ENCODE data around the gene GZF1. TPM values are rescaled to one million over a fixed set of nuclear protein-coding genes. Genes with fewer than 3 reads are reported as not detected.

GZF1 gene
- total and polyA plus RNA-seq, 4 donors, result 5.3 to 17.8 (median 14.6) TPM

DNA sequence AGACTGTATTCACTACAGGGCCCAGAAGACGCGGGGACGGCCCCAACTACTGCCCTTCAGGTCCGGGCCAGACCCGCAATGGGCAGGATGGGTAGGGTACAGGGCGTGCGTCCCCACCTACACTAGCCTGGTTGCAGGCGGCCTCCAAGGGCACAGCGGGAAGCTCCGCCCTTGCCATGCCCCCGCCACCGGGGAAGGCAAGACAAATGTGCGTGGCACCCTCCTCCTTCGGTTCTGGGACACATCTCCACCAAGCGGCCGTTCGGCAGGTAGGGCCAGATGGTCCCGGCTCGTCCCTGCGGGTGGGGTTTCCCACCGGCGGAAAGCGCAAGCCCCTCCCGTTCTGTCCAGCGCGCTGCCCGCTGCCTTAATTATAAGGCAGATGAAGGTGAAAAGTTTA, 5.8 kb upstream of the GZF1 start:
- H3K36me3 ChIP-seq (ENCODE audit: control insufficient read depth in 4 of 4, insufficient read depth in 4 of 4, low read length in 4 of 4), result peaks cover 0 to 19% (median 7%) of the 10 kb centered on the region in 4 donors
- no peak overlapping the region for H3K27ac ChIP-seq (ENCODE audit: low read depth in 1 of 2, low read length in 1 of 2)
- 85 to 86% methylated on average over 27 of the region's 27 CpGs for WGBS, 2 donors
- H3K27me3 ChIP-seq (ENCODE audit: control insufficient read depth in 3 of 3, insufficient read depth in 3 of 3, low read length in 2 of 3), result no peaks in the 10 kb centered on the region
- ATAC-seq (ENCODE audit: insufficient read depth, low FRiP score), result no peak
- TF ChIP-seq, protein P1, sequence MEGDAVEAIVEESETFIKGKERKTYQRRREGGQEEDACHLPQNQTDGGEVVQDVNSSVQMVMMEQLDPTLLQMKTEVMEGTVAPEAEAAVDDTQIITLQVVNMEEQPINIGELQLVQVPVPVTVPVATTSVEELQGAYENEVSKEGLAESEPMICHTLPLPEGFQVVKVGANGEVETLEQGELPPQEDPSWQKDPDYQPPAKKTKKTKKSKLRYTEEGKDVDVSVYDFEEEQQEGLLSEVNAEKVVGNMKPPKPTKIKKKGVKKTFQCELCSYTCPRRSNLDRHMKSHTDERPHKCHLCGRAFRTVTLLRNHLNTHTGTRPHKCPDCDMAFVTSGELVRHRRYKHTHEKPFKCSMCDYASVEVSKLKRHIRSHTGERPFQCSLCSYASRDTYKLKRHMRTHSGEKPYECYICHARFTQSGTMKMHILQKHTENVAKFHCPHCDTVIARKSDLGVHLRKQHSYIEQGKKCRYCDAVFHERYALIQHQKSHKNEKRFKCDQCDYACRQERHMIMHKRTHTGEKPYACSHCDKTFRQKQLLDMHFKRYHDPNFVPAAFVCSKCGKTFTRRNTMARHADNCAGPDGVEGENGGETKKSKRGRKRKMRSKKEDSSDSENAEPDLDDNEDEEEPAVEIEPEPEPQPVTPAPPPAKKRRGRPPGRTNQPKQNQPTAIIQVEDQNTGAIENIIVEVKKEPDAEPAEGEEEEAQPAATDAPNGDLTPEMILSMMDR (IDR thresholded peaks at IDR 0.05; ENCODE audit: control extremely low read depth, extremely low read depth), result no peak
- no peak overlapping the region for H3K9ac ChIP-seq (ENCODE audit: insufficient read depth in 1 of 2, low read length in 2 of 2)
- peaks cover 0 to 38% (median 10%) of the 10 kb centered on the region in 5 donors for H3K4me1 ChIP-seq (ENCODE audit: control insufficient read depth in 5 of 5, insufficient read depth in 5 of 5, low read length in 5 of 5)
- no peak overlapping the region for H3K4me3 ChIP-seq
- no peaks in the 10 kb centered on the region for H3K9me3 ChIP-seq (ENCODE audit: control insufficient read depth in 4 of 4, insufficient read depth in 3 of 4, low read length in 3 of 4)
- DNase-seq, result no peak

DNA sequence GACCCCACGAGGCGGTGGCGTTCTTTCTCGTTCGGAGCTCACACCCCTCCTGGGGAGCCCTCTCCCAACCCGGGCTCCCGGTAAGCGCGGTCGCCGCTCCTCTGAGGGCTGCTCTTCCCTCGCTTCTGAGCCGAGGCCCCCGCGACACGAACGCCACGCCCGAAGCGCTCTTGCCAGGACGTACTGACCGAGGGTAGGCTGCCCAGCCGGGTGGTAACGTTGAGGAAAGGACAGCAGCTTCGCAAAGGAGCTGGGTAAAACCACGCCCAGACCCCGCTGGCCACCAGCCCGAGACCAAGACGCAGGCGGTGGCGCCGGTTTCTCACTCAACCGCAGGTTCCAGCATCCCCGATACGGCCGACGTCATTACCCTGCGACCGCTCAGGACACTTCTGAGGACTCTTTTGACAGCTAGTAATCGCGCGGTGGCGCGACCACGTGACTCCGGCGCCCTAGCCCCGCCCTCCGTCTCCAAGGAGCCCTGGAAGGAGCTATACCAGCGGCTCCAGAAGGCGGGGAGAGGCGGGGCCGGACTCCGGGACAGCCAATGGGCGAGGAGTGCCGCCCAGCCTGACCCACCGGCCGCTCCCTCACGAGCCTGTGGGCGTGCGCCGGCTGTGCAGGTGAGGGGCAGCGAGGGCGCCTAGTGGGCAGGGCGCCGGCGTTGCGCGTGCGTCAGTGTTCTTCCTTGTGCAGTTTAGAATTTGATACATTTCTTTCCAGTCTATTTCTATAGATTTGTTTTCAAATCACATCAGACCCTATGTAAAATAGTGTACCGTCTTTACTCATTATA, 4.0 kb upstream of the GZF1 start:
- DNase-seq (peak; percentile 98 to 99 (median 99)), ATAC-seq (ENCODE audit: insufficient read depth, low FRiP score) (peak; percentile 85)
- no peaks in the 10 kb centered on the region for H3K9me3 ChIP-seq (ENCODE audit: control insufficient read depth in 4 of 4, insufficient read depth in 3 of 4, low read length in 3 of 4)
- H3K27ac ChIP-seq (ENCODE audit: low read depth in 1 of 2, low read length in 1 of 2), result peak overlapping the region; percentile 97 to 99
- H3K9ac ChIP-seq (ENCODE audit: insufficient read depth in 1 of 2, low read length in 2 of 2), result peak overlapping the region; percentile 69 to 76
- peaks cover 0 to 19% (median 7%) of the 10 kb centered on the region in 4 donors for H3K36me3 ChIP-seq (ENCODE audit: control insufficient read depth in 4 of 4, insufficient read depth in 4 of 4, low read length in 4 of 4)
- H3K4me3 ChIP-seq, result peak overlapping the region; percentile 65
- TF ChIP-seq, protein P1 (IDR thresholded peaks at IDR 0.05; ENCODE audit: control extremely low read depth, extremely low read depth), result no peak
- WGBS, 2 donors, result 0% methylated on average over 71 of the region's 71 CpGs
- H3K4me1 ChIP-seq (ENCODE audit: control insufficient read depth in 5 of 5, insufficient read depth in 5 of 5, low read length in 5 of 5), result peaks cover 3 to 35% (median 6%) of the 10 kb centered on the region in 5 donors
- no peaks in the 10 kb centered on the region for H3K27me3 ChIP-seq (ENCODE audit: control insufficient read depth in 3 of 3, insufficient read depth in 3 of 3, low read length in 2 of 3)

DNA sequence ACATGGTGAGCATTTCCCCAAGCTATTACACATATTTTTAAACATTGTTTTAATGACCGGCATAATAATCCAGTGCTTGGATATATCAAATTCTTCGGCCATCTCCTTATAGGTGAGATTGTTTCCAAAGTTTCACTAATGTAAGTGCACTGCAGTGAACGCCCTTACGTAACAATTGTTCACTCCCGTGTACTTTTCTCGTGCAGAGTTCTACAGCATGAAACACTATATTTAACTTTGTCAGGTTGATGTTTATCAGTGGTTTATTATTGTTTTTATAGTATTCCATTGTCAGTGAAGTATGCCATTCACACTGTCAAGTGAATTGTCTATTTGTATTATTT, 3.4 kb upstream of the GZF1 start:
- ATAC-seq (ENCODE audit: insufficient read depth, low FRiP score) (no peak), DNase-seq (no peak)
- WGBS, 2 donors, result 27 to 28% methylated on average over 6 of the region's 6 CpGs
- Histone ChIP-seq H3K36me3 (ENCODE audit: control insufficient read depth in 4 of 4, insufficient read depth in 4 of 4, low read length in 4 of 4) (peaks cover 0 to 19% (median 7%) of the 10 kb centered on the region in 4 donors), H3K9ac (ENCODE audit: insufficient read depth in 1 of 2, low read length in 2 of 2) (peak overlapping the region in 1 of 2 donors; percentile 56), H3K4me1 (ENCODE audit: control insufficient read depth in 5 of 5, insufficient read depth in 5 of 5, low read length in 5 of 5) (peaks cover 8 to 40% (median 12%) of the 10 kb centered on the region in 5 donors), H3K4me3 (no peak overlapping the region), H3K27me3 (ENCODE audit: control insufficient read depth in 3 of 3, insufficient read depth in 3 of 3, low read length in 2 of 3) (no peaks in the 10 kb centered on the region), H3K27ac (ENCODE audit: low read depth in 1 of 2, low read length in 1 of 2) (peak overlapping the region in 1 of 2 donors; percentile 59), H3K9me3 (ENCODE audit: control insufficient read depth in 4 of 4, insufficient read depth in 3 of 4, low read length in 3 of 4) (no peaks in the 10 kb centered on the region)
- TF ChIP-seq, protein P1 (IDR thresholded peaks at IDR 0.05; ENCODE audit: control extremely low read depth, extremely low read depth), result no peak

Data from lung (tissue), 12 donors.